Measurements from ENCODE around the gene NSUN6.

The NSUN6 gene

GRCh38 chr10:18497806-18498369, 153.5 kb downstream of the NSUN6 start:
- DNase-seq = no peak

All from activated effector memory CD4-positive, alpha-beta T cell treated with anti-CD3 and anti-CD28 coated beads, Interleukin-2, amount 50 U/mL, for 16 hours (primary cell).